AG08396 (cell line): ENCODE measurements around the gene YAF2.

Source experiments
- DNase-seq: peaks from one replicate; pipeline ENCODE4 v3.0.0; 2012; ENCODE audit warnings: low spot score, mixed read lengths

Gene YAF2, protein sequence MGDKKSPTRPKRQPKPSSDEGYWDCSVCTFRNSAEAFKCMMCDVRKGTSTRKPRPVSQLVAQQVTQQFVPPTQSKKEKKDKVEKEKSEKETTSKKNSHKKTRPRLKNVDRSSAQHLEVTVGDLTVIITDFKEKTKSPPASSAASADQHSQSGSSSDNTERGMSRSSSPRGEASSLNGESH

DNA sequence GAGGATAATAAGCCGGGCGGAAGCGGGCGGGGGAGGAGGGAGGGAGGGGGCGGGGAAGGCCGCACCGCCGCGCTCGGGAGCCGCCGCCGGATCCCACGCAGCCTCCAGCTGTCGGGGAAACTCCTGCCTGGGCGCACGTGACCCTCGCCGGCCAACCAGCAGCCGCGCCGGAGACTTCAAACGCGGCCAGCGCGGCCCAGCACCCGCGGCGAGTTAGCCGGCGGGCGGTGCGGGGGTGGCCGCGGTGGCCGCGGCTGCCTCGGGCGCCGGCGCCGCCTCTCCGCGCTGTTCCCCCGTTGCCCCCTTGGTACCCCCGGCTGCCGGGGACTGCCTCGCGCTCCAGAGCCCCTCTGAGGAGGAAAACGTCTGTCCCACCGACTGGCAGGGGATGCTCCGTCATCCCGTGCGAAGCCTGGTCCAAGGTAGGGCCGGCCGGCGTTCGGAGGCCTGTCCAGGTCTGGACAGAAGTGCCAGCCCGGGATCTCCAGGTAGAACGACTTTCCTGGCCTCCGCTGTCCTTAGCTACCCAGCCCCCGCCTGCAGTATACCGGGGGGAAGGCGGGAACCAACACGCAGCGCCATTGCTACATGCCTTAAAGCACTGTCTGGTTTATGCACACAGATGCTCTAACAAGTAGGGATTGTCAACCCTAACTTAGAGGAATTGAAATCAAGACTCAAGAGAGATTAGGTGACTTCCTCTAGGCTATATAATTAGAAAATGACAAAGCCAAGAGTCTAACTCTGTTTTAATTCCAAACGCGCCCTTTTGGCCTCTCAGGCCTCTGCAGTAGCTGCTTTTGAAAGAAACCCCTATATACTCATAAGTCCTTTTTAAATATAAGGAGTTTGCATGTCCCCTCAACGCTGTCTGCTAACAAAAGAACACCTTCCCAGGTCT lies at the start of gene YAF2:
Gene YAF2 (minus strand): TSS at position 9 of the 901 bp plus-strand sequence. CDS start 68 bp downstream, outside the sequence.
- peak; percentile 97 for DNase-seq

- no peak for DNase-seq
Measured at GRCh38 chr12:42286741-42287140, 48.7 kb upstream of the YAF2 start.

DNA sequence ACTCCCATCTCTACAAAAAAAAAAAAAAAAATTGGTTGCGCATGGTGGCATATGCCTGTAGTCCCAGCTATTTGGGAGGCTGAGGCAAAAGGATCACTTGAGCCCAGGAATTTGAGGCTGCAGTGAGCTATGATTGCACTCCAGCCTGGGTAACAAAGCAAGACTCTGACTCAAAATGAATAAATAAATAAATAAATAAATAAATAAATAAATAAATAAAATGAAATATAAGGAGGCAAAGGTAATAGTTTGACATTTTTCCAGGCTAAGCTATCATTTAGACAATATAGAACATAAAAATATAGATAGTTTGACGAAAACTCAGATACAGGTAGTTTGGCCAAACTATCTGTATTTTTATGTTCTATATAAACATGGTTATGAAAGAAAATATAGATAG lies 47.4 kb upstream of the YAF2 start:
- no peak for DNase-seq

GRCh38 chr12:42284876-42285275 lies 46.8 kb upstream of the YAF2 start:
- no peak for DNase-seq

DNA sequence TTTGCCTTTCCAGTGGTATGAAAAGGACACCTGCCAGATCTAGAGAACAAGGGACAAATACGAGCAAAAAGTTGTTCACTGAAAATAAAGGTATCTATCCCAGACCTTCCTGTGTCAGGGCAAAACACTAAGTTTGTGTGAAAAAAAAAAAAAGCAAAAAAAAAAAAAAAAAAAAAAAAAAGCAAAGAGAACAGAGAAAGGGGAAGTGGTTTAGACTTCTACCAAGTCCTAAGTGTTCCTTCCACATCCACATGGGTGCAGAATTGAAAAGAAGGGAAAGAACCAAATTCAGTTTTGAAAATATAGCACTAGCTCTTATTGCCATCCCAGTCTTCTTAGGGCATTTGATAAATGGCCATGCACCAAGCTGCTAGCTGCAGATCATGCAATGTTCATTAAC lies 46.1 kb upstream of the YAF2 start:
- no peak for DNase-seq

DNA sequence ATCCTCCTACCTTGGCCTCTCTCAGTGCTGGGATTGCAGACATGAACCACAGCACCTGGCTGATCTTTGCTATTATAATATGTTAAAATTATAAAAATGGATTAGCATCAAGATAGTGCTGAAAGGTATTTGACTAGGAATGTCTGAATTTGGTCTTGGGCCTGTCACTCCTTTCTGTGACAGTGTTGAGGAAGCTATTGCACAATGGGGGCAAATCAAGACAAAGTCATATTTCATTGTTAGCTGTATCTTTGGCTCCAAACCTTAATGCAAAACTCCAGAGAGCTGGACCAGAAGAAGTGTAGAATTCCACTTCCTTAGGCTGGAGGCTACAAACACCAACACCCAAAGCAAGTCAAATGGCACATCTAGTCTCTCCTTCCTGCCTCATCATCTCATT lies 45.7 kb upstream of the YAF2 start:
- no peak for DNase-seq

DNA sequence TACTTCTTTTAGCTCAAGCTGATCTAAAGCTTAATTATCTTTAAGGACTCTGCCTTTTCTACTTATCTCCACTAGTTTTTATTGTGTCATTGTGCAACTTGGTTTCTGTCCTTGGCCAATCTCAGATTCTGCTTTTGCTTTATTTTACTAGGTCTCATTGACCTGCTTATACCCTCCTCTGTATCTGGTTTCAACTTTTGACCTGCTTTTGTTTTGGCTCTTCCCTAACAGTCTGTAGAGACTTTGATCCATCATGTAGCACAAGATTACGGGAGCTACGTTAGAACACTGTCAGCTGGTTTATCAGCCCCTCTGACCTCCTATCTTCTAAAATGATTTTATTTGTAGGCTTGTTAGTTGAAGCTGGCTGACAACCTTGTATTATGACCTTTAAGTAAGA lies 44.2 kb upstream of the YAF2 start:
- DNase-seq = no peak

GRCh38 chr12:42281844-42282243 lies 43.8 kb upstream of the YAF2 start:
- no peak for DNase-seq

- no peak for DNase-seq
Measured at GRCh38 chr12:42281278-42281677, 43.2 kb upstream of the YAF2 start.

GRCh38 chr12:42278128-42278510 lies 40.1 kb upstream of the YAF2 start:
- no peak for DNase-seq

- no peak for DNase-seq
Measured at GRCh38 chr12:42277396-42278127, 39.5 kb upstream of the YAF2 start.

- no peak for DNase-seq
Measured at GRCh38 chr12:42275499-42275898, 37.5 kb upstream of the YAF2 start.

DNA sequence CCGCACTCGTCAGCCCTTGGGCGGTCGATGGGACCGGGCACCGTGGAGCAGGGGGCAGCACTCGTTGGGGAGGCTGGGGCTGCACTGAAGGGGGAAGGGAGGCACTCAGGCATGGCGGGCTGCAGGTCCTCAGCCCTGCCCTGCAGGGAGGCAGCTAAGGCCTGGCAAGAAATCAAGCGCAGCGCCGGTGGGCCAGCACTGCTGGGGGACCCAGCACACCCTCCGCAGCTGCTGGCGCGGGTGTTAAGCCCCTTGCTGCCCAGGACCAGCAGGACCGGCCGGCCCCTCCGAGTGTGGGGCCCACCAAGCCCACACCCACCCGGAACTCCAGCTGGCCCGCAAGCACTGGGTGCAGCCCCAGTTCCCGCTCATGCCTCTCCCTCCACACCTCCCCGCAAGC lies 35.7 kb upstream of the YAF2 start:
- no peak for DNase-seq

DNA sequence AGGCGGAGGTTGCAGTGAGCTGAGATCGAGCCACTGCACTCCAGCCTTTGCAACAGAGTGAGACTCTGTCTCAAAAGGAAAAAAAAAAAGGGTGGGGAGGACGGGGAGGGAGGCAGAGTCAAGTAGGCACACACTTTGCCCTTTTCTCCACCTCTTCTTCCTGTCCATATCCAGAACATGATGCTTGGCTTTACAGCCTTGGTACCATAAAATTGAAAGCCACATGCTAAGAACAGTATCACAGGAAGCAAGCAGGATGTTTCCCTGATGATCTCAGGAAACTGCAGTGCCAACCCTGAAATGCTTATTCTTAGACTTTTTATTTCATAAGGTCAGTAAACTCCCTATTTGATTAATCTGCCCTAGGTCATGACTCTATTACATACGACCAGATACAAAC lies 32.5 kb upstream of the YAF2 start:
- no peak for DNase-seq

DNA sequence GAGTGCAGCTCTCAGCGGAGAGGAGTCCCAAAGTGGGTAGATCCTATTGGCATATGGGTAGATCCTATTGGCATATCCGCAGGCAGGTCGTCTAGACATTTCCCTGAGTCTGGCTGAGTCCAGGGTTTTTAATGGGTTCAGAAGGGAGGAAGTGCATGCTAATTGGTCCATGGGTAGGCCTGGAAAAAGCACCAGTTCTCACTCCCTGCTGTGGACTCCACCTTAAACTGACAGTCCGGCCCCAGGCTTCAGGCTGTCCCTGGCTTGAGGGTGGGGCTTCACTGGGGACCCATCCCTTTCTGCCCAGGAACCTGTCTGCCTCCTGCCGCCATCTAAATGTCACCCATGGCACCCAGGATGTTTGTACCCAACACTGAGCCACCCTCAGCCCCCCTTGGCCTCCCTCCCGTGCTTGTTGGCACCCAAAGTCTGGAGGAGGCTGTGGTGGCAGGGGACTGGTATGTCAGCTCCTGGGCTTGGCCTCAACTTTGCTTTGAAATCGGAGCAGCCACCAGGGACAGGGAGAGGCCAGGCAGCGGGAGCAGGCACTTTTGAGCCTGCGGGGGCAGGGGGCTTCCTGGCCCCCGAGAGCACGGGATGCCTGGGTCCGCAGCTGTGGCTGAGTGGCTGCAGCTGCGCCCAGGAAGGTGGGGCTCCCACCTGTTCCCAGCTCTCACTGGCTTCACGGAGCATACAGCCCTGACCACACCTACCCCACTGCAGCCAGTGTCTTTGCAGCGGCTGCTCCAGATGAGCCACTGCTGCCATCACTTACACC lies 29.6 kb upstream of the YAF2 start:
- DNase-seq = no peak

DNA sequence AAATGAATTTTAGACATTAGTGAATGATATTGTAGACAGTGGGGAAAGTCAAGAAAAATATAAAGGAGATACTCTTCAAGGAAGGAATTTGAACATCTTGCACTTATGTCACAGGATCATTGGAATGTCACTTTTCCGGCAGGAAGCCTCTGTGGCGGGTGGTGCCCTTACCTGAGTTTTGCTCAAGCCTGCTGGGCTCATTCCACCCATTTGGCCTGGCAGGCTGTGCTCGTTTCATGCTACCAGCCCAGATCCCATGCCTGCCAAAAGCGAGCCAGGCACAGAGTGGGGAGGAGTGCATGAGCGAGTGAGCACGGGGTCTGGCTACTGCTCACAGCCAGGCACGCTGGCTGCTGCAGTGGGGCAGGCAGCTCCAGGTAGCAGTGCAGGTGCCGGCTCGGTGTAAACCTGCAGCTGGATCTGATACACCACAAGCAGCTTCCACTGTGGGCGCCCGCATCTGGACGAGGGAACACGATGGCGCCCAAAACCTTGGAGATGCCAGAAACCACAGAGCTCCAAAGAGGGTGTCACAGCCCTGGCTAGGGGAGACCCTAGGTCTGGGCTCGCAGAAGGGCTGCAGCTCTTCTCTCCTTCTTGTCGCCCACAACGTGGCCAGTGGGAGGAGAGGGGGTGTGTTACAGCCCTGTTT lies 28.7 kb upstream of the YAF2 start:
- DNase-seq = no peak

DNA sequence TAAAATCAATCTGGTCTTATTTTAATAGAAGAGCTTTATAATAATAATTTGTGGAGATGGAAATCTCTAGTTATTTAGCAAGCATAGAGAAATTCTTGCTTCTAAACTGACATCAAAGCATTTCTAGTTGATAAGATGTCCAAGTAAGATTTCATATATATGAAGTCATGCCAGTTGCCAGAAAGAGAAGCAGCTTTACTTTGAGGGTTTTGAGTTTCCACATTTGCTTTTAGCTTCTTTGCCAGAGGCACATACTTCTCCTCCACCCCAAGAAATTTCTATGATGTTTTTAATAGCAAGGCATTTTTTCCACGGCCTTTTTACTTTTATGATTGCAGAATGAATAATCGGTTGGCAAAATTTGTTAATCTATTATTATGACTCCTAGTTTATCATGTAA lies 24.2 kb upstream of the YAF2 start:
- DNase-seq = no peak

DNA sequence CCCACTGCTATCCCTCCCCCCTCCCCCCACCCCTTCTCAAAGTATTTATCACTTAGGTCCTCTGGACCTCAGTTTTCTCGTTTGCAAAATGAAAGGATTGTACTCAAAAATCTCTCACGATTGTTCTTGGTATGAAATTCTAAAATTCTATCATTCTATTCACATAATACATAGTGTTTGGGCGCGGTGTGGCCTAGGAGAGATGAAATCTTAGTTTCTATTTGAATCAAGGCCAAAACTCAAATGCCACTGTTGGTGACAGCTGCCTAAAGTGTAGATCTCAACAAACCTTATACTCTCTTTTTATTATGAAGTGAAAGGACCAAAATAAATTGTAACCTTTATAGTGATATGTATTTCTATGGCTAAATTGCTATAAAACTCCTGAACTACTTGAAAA lies 23.7 kb upstream of the YAF2 start:
- DNase-seq = no peak

DNA sequence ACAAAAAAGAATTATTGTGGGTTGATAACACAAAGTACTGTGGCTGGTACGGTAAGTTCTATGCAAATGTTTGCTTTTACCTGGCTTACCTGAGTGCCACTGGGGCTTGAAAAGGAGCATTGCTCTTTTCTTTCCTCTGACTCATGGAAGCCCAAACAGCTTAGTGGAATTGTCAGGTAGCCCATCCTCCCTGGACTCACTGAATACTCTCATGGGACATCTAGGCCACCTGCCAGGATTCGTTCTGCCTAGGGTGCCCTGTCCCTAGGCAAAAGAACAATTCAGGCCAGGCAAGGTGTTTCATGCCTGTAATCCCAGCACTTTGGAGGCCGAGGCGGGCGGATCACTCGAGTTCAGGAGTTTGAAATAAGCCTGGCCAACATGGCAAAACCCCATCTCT lies 22.5 kb upstream of the YAF2 start:
- no peak for DNase-seq

DNA sequence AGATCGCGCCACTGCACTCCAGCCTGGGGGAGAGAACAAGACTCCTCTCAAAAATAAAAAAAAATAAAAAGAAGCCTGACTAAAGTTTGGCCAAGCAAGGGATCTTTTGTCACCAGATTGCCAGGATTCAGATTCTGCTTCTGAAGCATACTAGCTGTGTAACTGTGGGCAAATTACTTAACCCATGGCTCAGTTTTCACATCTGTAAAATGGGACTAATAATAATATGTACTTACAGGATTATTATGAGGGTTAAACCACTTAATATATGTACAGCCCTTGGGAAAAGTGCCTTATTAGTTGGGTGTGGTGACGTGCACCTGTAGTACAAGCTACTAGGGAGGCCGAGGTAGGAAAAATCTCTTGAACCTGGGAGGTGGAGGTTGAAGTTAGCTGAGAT lies 21.7 kb upstream of the YAF2 start:
- no peak for DNase-seq

GRCh38 chr12:42255866-42256261 lies 17.8 kb upstream of the YAF2 start:
- DNase-seq = no peak
